Measurements from ENCODE around the gene MYO7A.

DNA sequence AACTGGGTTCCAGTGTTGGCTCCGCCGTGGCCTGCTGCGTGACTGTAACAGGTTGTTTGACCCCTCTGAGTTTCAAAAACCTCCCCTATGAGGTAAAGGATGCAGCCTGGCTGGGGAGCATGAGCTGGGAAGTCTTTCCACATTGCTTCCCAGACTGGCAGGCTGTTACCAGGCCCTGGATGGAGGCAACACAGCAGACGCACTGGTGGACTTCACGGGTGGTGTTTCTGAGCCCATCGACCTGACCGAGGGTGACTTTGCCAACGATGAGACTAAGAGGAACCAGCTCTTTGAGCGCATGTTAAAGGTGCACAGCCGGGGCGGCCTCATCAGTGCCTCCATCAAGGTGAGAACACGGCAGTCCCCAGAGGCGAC, 14.0 kb upstream of the MYO7A start:
- TF ChIP-seq, protein P1, sequence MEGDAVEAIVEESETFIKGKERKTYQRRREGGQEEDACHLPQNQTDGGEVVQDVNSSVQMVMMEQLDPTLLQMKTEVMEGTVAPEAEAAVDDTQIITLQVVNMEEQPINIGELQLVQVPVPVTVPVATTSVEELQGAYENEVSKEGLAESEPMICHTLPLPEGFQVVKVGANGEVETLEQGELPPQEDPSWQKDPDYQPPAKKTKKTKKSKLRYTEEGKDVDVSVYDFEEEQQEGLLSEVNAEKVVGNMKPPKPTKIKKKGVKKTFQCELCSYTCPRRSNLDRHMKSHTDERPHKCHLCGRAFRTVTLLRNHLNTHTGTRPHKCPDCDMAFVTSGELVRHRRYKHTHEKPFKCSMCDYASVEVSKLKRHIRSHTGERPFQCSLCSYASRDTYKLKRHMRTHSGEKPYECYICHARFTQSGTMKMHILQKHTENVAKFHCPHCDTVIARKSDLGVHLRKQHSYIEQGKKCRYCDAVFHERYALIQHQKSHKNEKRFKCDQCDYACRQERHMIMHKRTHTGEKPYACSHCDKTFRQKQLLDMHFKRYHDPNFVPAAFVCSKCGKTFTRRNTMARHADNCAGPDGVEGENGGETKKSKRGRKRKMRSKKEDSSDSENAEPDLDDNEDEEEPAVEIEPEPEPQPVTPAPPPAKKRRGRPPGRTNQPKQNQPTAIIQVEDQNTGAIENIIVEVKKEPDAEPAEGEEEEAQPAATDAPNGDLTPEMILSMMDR (IDR thresholded peaks at IDR 0.05): no peak
- no peak for TF ChIP-seq POLR2A (IDR thresholded peaks at IDR 0.05)
